Kidney epithelial cell (primary cell): ENCODE results near the gene CTF1. TPM values are rescaled to one million over a fixed set of nuclear protein-coding genes. Genes with fewer than 3 reads are reported as not detected.

Experiments
- DNase-seq: peaks from one replicate; pipeline ENCODE4 v3.0.0-alpha.2; 2010; ENCODE audit warnings: low read depth
- H3K27me3 ChIP-seq: 2 replicates; pipeline ENCODE4 v1.6.0; 2011; ENCODE audit warnings: low read length; ENCODE audit not compliant: control insufficient read depth, insufficient read depth
- H3K36me3 ChIP-seq: 2 replicates; pipeline ENCODE4 v1.5.1; 2011; ENCODE audit warnings: low read length; ENCODE audit not compliant: control insufficient read depth, insufficient read depth
- H3K4me3 ChIP-seq: 2 replicates; pipeline ENCODE4 v1.5.1; 2011; ENCODE audit warnings: low read depth, mild to moderate bottlenecking, control low read depth, low read length
- total RNA-seq: library from RNA; depleted of rRNA; stranded (reverse); fragments of >200 nt; gene quantifications from 2 replicates; pipeline ENCODE4 v1.2.3, GENCODE V29; 2015
- TF ChIP-seq, protein P1 (sequence below): IDR thresholded peaks from 2 replicates; pipeline ENCODE4 v1.5.1; 2011; ENCODE audit warnings: mild to moderate bottlenecking, moderate library complexity, low read length, control low read depth, inconsistent platforms; ENCODE audit not compliant: insufficient read depth, poor library complexity, severe bottlenecking

Gene CTF1
- total RNA-seq, 1 donor from 2014 or later, result 1.4 TPM

DNA sequence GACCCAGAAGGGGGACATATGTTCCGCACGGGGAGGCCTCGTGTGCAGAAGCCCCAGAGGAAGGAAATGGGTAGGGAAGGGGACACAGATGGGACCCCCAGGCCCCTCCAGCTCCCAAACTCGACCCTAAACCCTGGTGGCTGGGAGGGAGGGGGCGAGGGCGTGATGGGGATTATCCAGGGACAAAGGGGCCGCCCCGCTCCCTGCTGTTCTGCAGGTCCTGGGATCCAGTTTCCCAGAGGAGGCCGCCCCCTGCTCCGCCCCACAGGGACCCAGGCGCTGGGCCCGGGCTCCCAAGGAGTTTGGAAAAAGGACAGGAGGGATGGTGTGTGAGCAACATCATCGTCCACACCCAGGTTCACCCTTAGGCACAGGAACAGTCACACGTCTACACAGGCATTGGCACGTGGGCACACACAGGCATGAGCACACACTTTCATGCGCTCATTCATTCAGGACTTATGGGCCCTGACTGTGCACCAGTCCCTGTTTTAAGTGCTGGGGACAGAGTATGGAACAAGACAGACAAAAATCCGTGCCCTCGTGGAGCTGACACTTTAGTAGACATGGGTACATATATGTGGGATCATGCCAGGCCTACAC, 14.1 kb downstream of the CTF1 start:
- Histone ChIP-seq H3K27me3 (no peaks in the 10 kb centered on the region), H3K4me3 (no peak overlapping the region), H3K36me3 (no peaks in the 10 kb centered on the region)
- TF ChIP-seq, protein P1, sequence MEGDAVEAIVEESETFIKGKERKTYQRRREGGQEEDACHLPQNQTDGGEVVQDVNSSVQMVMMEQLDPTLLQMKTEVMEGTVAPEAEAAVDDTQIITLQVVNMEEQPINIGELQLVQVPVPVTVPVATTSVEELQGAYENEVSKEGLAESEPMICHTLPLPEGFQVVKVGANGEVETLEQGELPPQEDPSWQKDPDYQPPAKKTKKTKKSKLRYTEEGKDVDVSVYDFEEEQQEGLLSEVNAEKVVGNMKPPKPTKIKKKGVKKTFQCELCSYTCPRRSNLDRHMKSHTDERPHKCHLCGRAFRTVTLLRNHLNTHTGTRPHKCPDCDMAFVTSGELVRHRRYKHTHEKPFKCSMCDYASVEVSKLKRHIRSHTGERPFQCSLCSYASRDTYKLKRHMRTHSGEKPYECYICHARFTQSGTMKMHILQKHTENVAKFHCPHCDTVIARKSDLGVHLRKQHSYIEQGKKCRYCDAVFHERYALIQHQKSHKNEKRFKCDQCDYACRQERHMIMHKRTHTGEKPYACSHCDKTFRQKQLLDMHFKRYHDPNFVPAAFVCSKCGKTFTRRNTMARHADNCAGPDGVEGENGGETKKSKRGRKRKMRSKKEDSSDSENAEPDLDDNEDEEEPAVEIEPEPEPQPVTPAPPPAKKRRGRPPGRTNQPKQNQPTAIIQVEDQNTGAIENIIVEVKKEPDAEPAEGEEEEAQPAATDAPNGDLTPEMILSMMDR, result no peak
- DNase-seq, result no peak

DNA sequence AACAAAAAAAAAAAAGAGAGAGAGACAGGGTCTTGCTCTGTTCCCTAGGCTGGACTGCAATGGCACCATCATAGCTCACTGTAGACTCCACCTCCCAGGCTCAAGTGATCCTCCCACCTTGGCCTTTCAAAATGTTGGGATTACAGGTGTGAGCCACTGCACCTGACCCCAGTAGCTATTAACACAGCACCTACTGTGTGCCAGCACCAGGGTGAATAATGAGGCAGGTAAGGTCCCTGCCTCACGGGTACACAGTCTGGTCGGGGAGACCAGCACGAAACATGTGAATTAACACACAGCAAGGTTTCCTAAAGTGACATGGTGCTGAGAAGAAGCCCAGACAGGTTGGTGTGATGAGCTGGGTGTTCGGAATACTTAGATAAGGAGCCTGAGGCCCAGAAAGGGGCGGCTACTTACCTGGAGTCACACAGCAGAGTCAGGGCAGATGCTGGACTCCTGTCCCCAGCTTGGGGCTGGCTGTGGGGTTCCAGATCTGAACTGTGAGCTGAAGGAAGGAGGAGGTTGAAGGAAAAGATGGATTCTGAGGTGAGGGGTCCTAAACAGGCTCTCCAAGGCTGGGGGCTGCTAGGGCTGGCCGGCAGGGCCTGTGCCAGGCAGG, 16.5 kb downstream of the CTF1 start:
- Histone ChIP-seq H3K4me3 (no peak overlapping the region), H3K36me3 (no peaks in the 10 kb centered on the region), H3K27me3 (no peaks in the 10 kb centered on the region)
- TF ChIP-seq, protein P1, result no peak
- DNase-seq, result no peak

DNA sequence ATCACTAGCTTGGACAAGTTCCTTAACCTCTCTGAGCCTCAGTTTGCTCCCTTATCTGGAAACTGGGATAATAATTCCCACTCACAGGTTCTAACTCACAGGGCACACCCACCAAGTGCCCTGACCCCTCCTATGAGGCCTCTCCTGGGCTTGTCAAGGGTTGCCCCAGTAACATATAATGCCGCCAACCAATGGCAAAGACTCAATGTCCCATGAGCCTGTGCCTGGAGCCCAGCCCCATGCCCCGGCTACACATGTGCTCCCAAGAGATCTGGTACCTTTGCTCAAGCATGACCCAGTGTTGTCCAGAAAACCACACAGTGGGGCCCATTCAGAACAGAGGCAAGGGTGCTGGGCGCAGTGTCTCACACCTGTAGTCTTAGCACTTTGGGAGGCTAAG, 18.4 kb downstream of the CTF1 start:
- Histone ChIP-seq H3K4me3 (no peak overlapping the region), H3K36me3 (no peaks in the 10 kb centered on the region), H3K27me3 (no peaks in the 10 kb centered on the region)
- no peak for DNase-seq
- TF ChIP-seq, protein P1, result no peak

DNA sequence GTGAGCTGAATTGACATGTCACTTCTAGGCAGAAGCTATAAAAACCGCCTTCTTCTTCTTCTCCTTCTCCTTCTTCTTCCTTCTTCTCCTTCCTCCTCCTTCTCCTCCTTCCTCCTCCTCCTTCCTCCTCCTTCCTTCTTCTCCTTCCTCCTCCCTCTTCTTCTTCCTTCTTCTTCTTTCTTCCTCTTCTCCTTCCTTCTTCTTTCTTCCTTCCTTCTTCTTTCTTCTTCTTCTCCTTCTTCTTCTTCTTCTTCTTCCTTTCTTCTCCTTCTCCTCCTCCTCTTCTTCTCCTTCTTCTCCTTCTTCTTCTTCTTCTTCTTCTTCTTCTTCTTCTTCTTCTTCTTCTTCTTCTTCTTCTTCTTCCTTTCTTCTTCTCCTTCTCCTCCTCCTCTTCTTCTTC, 22.2 kb downstream of the CTF1 start:
- Histone ChIP-seq H3K27me3 (no peaks in the 10 kb centered on the region), H3K36me3 (no peaks in the 10 kb centered on the region), H3K4me3 (no peak overlapping the region)
- TF ChIP-seq, protein P1, result no peak
- no peak for DNase-seq

DNA sequence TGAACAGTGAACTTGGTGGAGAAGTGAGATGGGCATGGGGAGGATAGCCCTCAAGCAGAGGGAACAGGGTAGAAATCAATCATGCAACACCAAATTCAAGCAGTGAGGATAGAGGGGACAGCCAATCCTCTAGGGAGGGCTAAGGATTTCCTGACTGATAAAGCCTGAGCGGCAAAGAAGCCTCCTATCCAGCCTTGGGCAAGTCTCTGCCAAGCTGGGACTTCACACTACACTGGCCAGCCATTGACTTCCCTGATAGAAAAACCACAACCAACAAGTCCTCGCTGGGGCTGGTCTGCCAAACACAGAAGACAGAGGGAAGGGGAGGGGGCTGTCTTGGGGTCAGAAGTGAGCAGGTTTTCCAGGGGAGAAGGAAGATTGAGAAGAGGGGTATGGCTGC, 24.5 kb downstream of the CTF1 start:
- Histone ChIP-seq H3K4me3 (no peak overlapping the region), H3K27me3 (no peaks in the 10 kb centered on the region), H3K36me3 (no peaks in the 10 kb centered on the region)
- DNase-seq, result no peak
- TF ChIP-seq, protein P1, result no peak

DNA sequence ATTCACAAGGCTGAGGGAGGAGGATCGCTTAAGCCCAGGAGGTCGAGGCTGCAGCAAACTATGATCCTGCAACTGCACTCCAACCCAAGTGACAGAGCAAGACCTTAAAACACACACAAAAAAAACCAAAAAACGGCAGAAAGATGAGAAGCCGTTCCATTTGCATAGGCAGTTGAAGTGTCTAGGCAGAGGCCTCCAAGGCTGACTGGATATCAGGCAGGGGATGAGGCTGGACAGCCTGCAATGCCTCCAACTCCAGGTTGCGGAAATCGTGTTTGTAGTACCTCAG, 25.0 kb downstream of the CTF1 start:
- TF ChIP-seq, protein P1, result no peak
- H3K27me3 ChIP-seq, result no peaks in the 10 kb centered on the region
- no peaks in the 10 kb centered on the region for H3K36me3 ChIP-seq
- no peak for DNase-seq
- H3K4me3 ChIP-seq, result no peak overlapping the region
